ENCODE measurements around the gene SIDT2. TPM values are rescaled to one million over a fixed set of nuclear protein-coding genes. Genes with fewer than 3 reads are reported as not detected.

The SIDT2 gene
- total and polyA plus RNA-seq, 2 of the 13 experiments (the other 11 are each of a cell fraction or from before 2014, with no cell fraction given), result 11.5 to 28.0 TPM

- 0 out of 2 replicates have a peak, but pooled peaks have one; percentile 22 for TF ChIP-seq ZHX2 (IDR thresholded peaks at IDR 0.05; ENCODE audit: low read depth)
- no peak for TF ChIP-seq ZHX2 (CRISPR knock-in tag; IDR thresholded peaks at IDR 0.05; ENCODE audit: borderline replicate concordance)
- no peak for TF ChIP-seq CCAR2 (optimal IDR thresholded peaks at IDR 0.05; ENCODE audit: low read depth, low read length)
- TF ChIP-seq SMYD3 (CRISPR knock-in tag; IDR thresholded peaks at IDR 0.05), result no peak
- TF ChIP-seq NFIB (CRISPR knock-in tag; IDR thresholded peaks at IDR 0.05; ENCODE audit: borderline replicate concordance), result no peak
- no peak for TF ChIP-seq GPN1 (CRISPR knock-in tag; IDR thresholded peaks at IDR 0.05; ENCODE audit: borderline replicate concordance)
- no peak for TF ChIP-seq GTF3A (CRISPR knock-in tag; conservative IDR thresholded peaks at IDR 0.05)
- no peak for TF ChIP-seq TAF15 (IDR thresholded peaks at IDR 0.05; ENCODE audit: low read depth, low read length, poor library complexity, severe bottlenecking)
- TF ChIP-seq, protein P1, sequence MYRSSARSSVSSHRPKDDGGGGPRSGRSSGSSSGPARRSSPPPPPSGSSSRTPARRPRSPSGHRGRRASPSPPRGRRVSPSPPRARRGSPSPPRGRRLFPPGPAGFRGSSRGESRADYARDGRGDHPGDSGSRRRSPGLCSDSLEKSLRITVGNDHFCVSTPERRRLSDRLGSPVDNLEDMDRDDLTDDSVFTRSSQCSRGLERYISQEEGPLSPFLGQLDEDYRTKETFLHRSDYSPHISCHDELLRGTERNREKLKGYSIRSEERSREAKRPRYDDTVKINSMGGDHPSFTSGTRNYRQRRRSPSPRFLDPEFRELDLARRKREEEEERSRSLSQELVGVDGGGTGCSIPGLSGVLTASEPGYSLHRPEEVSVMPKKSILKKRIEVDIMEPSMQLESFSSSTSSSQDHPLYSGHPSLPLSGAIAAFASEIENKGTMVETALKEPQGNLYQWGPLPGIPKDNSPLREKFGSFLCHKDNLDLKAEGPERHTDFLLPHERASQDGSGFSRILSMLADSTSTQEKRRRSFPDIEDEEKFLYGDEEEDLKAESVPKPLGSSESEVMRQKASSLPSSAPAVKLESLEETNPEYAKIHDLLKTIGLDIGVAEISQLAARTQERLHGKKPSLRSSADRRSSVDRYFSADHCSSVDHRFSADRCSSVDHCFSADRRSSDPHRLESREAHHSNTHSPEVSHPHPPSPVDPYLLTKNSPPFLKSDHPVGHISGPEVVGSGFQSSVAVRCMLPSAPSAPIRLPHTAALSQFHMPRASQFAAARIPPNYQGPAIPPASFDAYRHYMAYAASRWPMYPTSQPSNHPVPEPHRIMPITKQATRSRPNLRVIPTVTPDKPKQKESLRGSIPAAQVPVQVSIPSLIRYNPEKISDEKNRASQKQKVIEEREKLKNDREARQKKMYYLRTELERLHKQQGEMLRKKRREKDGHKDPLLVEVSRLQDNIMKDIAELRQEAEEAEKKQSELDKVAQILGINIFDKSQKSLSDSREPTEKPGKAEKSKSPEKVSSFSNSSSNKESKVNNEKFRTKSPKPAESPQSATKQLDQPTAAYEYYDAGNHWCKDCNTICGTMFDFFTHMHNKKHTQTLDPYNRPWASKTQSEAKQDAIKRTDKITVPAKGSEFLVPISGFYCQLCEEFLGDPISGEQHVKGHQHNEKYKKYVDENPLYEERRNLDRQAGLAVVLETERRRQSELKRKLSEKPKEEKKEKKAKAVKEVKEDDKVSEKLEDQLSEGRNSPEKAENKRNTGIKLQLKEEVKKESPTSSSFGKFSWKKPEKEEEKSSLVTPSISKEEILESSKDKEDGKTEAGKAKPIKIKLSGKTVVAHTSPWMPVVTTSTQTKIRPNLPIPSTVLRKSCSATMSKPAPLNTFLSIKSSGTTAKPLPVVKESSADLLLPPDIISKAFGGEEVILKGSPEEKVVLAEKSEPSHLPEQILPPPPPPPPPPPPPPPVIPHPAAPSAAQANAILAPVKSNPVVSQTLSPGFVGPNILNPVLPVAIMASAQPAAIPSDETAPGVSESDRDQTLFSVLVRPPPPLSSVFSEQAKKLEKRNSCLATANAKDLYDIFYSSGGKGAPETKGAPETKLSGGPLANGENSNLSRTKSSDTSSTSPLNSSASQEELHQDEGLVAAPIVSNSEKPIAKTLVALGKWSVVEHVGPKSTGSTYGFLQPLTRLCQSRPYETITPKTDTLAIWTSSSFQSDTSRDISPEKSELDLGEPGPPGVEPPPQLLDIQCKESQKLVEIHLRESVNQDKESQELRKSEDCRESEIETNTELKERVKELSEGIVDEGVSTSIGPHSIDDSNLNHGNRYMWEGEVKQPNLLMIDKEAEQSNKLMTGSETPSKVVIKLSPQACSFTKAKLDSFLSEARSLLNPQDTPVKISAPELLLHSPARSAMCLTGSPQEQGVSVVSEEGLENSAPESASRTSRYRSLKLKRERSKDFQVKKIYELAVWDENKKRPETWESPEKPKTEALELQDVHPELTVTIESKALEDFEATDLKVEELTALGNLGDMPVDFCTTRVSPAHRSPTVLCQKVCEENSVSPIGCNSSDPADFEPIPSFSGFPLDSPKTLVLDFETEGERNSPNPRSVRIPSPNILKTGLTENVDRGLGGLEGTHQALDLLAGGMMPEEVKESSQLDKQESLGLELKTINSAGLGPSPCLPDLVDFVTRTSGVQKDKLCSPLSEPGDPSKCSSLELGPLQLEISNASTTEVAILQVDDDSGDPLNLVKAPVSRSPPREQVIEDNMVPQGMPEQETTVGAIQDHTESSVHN (CRISPR knock-in tag; IDR thresholded peaks at IDR 0.05), result no peak
- TF ChIP-seq ZNF710 (CRISPR knock-in tag; IDR thresholded peaks at IDR 0.05; ENCODE audit: borderline replicate concordance), result no peak
- no peak for TF ChIP-seq NBN (conservative IDR thresholded peaks at IDR 0.05)
These were observed 2.4 kb downstream of the SIDT2 start (continued) for GRCh38 chr11:117180661-117181585.

All from HepG2 (cell line).